Prostate gland (tissue), 2 donors: Measurements from ENCODE around the gene CENPV.

Experiments used
- CTCF ChIP-seq, 4 experiments: fragments of 200-600 bp in 2 of 4; fragments of 450-650 bp in 2 of 4; sonication (generic) in 2 of 4; IDR thresholded peaks; 1 replicate in 3 of 4; 2 replicates in 1 of 4; pipeline ENCODE4 v1.5.1; 2016 to 2019; ENCODE audit warnings: antibody characterized with exemption in 4 of 4, mild to moderate bottlenecking in 2 of 4, moderate library complexity in 2 of 4
- POLR2A ChIP-seq: fragments of 450-650 bp; IDR thresholded peaks from one replicate; pipeline ENCODE4 v1.6.1; 2016; ENCODE audit warnings: antibody characterized with exemption, mild to moderate bottlenecking
- POLR2AphosphoS5 ChIP-seq: sonication (generic); formaldehyde crosslinking; IDR thresholded peaks from one replicate; pipeline ENCODE4 v1.6.1; 2017; ENCODE audit warnings: antibody characterized with exemption

- TF ChIP-seq POLR2AphosphoS5 (no peak), CTCF (IDR thresholded peaks at IDR 0.05) (no peak), POLR2A (no peak)
These were observed 39.9 kb downstream of the CENPV start for GRCh38 chr17:16313139-16314090.
